HG03469 (cell line): Measurements from ENCODE around the gene MED13.

ENCODE experiments used
- ATAC-seq: cut with Tn5 transposase; IDR thresholded peaks from one replicate; pipeline ENCODE4 v1.9.1; 2021; ENCODE audit warnings: mild to moderate bottlenecking, moderate library complexity, moderate number of reproducible peaks; ENCODE audit not compliant: unreplicated experiment

MED13 gene, protein sequence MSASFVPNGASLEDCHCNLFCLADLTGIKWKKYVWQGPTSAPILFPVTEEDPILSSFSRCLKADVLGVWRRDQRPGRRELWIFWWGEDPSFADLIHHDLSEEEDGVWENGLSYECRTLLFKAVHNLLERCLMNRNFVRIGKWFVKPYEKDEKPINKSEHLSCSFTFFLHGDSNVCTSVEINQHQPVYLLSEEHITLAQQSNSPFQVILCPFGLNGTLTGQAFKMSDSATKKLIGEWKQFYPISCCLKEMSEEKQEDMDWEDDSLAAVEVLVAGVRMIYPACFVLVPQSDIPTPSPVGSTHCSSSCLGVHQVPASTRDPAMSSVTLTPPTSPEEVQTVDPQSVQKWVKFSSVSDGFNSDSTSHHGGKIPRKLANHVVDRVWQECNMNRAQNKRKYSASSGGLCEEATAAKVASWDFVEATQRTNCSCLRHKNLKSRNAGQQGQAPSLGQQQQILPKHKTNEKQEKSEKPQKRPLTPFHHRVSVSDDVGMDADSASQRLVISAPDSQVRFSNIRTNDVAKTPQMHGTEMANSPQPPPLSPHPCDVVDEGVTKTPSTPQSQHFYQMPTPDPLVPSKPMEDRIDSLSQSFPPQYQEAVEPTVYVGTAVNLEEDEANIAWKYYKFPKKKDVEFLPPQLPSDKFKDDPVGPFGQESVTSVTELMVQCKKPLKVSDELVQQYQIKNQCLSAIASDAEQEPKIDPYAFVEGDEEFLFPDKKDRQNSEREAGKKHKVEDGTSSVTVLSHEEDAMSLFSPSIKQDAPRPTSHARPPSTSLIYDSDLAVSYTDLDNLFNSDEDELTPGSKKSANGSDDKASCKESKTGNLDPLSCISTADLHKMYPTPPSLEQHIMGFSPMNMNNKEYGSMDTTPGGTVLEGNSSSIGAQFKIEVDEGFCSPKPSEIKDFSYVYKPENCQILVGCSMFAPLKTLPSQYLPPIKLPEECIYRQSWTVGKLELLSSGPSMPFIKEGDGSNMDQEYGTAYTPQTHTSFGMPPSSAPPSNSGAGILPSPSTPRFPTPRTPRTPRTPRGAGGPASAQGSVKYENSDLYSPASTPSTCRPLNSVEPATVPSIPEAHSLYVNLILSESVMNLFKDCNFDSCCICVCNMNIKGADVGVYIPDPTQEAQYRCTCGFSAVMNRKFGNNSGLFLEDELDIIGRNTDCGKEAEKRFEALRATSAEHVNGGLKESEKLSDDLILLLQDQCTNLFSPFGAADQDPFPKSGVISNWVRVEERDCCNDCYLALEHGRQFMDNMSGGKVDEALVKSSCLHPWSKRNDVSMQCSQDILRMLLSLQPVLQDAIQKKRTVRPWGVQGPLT (N-terminal part only)

GRCh38 chr17:62064791-62065563 lies at the start of gene MED13:
MED13 (minus strand) TSS chr17:62065278; CDS start chr17:62065205, 73 bp downstream.
- ATAC-seq = no peak

GRCh38 chr17:62112229-62112628 lies 47.2 kb upstream of the MED13 start:
- ATAC-seq = no peak

GRCh38 chr17:62111562-62112171 lies 46.6 kb upstream of the MED13 start:
- no peak for ATAC-seq

GRCh38 chr17:62110923-62111484 lies 45.9 kb upstream of the MED13 start:
- ATAC-seq = no peak

DNA sequence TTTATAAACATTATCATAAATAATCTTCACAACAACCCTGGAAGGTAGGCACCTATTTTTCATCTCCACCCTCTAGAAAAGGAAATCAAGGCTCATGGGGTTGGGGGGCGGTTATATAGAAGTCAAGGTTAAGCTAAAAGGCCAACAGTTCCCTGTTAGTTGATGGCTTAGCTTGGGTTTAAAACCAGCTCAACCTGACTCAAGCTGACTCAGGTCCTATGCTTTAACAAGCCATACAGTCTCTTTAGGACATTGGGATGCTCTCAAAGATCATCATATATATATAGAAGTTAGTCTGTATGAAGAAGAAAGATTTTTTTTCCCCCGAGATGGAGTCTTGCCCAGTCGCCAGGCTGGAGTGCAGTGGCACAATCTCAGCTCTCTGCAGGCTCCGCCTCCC lies 44.8 kb upstream of the MED13 start:
- no peak for ATAC-seq

DNA sequence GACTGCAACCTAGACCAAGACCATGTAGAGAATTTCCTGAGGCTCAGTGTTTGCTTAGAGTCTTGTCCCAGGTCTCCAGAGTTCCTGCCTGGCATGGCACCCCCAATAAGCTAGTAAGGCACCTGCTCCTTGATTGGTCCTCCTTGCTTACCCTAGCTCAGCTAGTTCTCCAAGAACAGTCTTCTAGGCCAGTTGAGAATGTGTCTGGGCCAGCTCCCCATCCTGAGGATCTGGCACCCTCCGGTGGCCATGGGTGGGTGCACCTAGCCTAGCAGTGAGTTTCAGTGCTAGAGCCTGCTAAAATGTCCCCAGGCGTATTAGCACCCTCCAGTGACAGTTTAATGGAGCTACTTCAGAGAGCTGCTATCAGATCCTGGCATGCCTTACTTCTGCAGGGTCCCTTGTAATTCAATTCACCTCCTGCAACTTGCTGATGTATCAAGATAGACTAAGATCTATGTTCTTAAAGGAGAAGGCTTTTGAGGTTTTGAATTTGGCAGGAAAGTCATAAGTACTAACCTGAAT lies 44.4 kb upstream of the MED13 start:
- peak; percentile 91 for ATAC-seq

- ATAC-seq = no peak
Observed at GRCh38 chr17:62105861-62106260, 40.8 kb upstream of the MED13 start.

- ATAC-seq = no peak
Observed at GRCh38 chr17:62105357-62105756, 40.3 kb upstream of the MED13 start.

DNA sequence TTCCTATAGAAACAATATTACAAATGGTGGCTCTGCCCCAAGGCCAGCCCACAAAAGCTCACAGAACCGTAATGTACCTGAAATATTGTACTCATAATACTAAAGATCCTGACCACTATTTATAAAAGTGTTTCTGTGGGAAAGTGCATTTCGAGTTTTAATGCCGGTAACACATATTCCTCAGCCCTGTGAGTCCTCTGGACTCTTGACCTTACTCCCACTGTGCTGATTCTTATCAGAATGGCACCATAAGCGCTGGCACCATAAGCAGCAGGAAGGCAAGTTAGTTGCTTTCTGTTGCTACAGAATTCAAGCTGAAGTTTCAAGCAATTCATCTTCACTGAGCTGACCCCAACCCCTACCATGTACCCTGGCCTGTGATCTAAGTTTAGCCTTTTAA lies 36.4 kb upstream of the MED13 start:
- ATAC-seq = no peak

GRCh38 chr17:62101090-62101489 lies 36.0 kb upstream of the MED13 start:
- no peak for ATAC-seq

DNA sequence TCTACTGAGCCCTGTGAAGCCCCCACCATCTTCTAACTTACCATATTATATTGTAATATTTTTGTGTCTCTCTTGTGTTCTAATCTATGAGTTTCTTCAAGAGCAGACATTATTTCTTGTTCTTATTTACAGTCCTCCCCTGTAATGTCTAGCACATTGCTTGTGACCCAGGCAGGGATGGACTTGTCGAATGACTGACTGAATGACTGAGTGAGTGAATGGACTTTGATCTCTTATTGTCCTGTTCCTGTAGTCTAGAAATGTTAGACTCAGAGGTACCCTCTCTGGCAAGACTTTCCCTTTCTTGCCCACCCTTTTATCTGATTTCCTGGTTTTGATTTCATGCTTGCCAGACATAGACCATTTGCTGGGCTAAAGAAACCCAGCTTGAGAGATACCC lies 35.0 kb upstream of the MED13 start:
- ATAC-seq = no peak

DNA sequence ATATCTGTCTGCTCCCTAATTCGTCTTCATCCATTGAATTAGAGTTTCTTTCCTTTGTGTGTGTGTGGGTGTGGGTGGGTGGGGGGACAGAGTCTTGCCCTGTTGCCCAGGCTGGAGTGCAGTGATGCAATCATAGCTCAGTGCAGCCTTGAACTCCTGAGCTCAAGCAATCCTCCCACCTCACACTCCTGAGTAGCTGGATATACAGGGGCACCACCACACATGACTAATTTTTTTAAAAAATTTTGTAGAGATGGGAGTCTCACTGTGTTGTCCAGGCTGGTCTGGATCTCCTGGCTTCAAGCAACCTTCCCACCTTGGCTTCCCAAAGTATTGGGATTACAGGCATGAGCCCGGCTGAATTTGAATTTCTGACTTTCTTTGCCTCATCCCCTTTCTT lies 34.5 kb upstream of the MED13 start:
- no peak for ATAC-seq

DNA sequence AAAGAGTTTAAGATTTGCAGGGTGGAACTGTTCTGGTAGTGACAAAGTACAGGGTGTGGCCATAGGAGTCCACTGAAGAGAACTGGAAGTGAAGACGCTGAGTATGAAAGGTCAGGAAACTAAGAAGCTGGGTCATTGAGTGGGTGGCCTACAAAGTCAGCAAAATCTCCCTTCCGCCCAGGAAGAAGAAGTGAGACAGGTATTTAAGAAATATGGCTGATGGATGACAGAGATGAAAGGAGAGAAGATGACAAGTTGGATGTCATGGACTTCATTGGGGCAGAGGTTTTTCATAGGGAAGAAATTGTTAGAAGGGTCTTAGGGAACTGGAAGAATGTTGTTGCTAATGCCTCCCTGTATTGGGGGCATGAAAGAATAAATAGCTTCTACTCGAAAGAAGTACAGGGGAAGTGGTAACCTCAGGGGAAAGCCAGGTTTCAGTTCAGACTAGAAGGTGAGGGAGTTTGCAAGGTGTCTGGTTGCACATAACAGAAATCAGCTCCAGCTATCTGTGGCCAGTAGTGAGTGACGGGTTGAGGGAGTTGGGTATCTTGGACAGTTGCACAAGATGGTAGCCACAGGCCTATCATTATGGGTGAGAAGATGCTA lies 33.6 kb upstream of the MED13 start:
- peak; percentile 80 for ATAC-seq

GRCh38 chr17:62096401-62096670 lies 31.3 kb upstream of the MED13 start:
- no peak for ATAC-seq

DNA sequence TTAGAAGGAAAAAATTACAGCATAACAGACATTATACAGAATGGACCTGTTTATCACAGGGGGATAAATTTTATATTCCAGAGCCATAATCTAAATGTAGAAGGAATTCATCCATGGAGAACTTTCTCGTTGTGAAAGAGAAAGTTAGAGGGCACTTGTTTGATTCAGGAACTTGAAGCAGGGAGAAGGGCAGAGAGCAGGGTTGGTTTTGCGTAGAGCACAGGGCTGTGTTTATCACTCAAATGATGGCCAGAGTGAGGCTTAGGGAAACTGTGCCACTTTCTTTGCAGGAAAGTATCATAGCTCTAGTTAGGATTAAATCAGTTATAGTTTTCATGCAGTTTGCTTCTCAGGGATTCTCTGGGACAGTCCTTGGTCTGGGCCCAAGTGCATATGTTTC lies 29.1 kb upstream of the MED13 start:
- ATAC-seq = no peak

- peak; percentile 93 for ATAC-seq
Observed at GRCh38 chr17:62093188-62094155, 28.4 kb upstream of the MED13 start.

DNA sequence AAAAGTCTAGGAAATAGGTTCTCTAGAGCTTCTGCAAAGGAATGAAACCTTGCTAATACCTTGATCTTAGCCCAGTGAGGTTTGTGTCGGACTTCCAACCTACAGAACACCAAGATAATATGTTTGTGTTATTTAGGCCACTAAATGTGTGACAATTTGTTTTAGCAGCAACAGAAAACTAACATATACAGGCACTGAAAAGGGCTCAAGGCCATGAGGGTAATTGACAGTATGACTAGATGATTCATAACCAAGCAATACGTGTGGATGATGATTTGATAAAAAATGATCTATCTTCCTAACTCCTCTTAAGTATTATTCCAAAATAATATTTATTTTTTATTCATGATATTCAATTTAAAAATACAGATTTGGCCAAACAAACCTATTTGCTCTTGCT lies 27.7 kb upstream of the MED13 start:
- ATAC-seq = no peak

DNA sequence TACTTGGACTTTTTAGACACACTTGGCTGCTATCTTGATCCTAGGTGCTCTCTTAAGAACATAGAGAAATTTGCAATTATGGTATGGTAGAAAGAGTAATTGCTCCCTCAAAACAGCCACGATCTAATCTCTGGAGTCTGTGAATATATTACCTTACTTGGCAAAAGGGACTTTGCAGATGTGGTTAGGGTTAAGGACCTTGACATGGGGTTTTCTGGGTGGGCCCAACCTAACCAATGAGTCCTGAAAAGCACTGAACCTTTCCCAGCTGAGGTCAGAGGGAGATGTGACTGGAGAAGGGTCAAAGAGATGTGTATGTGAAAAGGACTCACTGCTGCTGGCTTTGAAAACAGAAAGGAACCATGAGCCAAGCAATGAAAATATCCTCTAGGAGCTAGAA lies 26.7 kb upstream of the MED13 start:
- no peak for ATAC-seq
